GM19452 (cell line): ENCODE results near the gene PKNOX2.

Experiments used
- ATAC-seq: cut with Tn5 transposase; IDR thresholded peaks from one replicate; pipeline ENCODE4 v1.9.1; 2021; ENCODE audit not compliant: unreplicated experiment

PKNOX2 gene

GRCh38 chr11:125351033-125351867, 186.7 kb downstream of the PKNOX2 start:
- ATAC-seq = no peak

- no peak for ATAC-seq
Observed at GRCh38 chr11:125351868-125352250, 187.3 kb downstream of the PKNOX2 start.

GRCh38 chr11:125356797-125357196, 192.2 kb downstream of the PKNOX2 start:
- ATAC-seq = no peak

- no peak for ATAC-seq
Observed at GRCh38 chr11:125357551-125357950, 193.0 kb downstream of the PKNOX2 start.

GRCh38 chr11:125358254-125358840, 193.8 kb downstream of the PKNOX2 start:
- no peak for ATAC-seq

- no peak for ATAC-seq
Observed at GRCh38 chr11:125359130-125359529, 194.6 kb downstream of the PKNOX2 start.

GRCh38 chr11:125360066-125360465, 195.5 kb downstream of the PKNOX2 start:
- no peak for ATAC-seq

- ATAC-seq = no peak
Observed at GRCh38 chr11:125364121-125364826, 199.7 kb downstream of the PKNOX2 start.

- ATAC-seq = no peak
Observed at GRCh38 chr11:125365196-125365931, 200.8 kb downstream of the PKNOX2 start.

GRCh38 chr11:125367710-125368109, 203.2 kb downstream of the PKNOX2 start:
- no peak for ATAC-seq

GRCh38 chr11:125368757-125369156, 204.2 kb downstream of the PKNOX2 start:
- no peak for ATAC-seq

GRCh38 chr11:125369808-125370207, 205.3 kb downstream of the PKNOX2 start:
- no peak for ATAC-seq

GRCh38 chr11:125370561-125371389, 206.2 kb downstream of the PKNOX2 start:
- no peak for ATAC-seq

- no peak for ATAC-seq
Observed at GRCh38 chr11:125371431-125371935, 206.9 kb downstream of the PKNOX2 start.

GRCh38 chr11:125372088-125372487, 207.5 kb downstream of the PKNOX2 start:
- no peak for ATAC-seq

- no peak for ATAC-seq
Observed at GRCh38 chr11:125372911-125373310, 208.4 kb downstream of the PKNOX2 start.

- ATAC-seq = no peak
Observed at GRCh38 chr11:125373426-125374391, 209.2 kb downstream of the PKNOX2 start.

GRCh38 chr11:125374398-125374797, 209.8 kb downstream of the PKNOX2 start:
- ATAC-seq = no peak

- no peak for ATAC-seq
Observed at GRCh38 chr11:125375146-125375545, 210.6 kb downstream of the PKNOX2 start.
